GM18907 (cell line): Measurements from ENCODE around the gene RHBDF2.

Experiments used
- ATAC-seq: cut with Tn5 transposase; IDR thresholded peaks from one replicate; pipeline ENCODE4 v1.9.1; 2021; ENCODE audit warnings: mild to moderate bottlenecking, moderate library complexity; ENCODE audit not compliant: unreplicated experiment

Gene RHBDF2

GRCh38 chr17:76467366-76467765, 33.9 kb downstream of the RHBDF2 start, which contains the start of gene AANAT:
TSS of gene AANAT (plus strand) at chr17:76467603. CDS start at chr17:76468747, 1,144 bp downstream.
- ATAC-seq, result no peak

- no peak for ATAC-seq
Measured at GRCh38 chr17:76466775-76467130, 34.5 kb downstream of the RHBDF2 start.

- ATAC-seq, result no peak
Measured at GRCh38 chr17:76462556-76463290, 38.5 kb downstream of the RHBDF2 start.

GRCh38 chr17:76461765-76462555, 39.3 kb downstream of the RHBDF2 start:
- ATAC-seq, result no peak

- no peak for ATAC-seq
Measured at GRCh38 chr17:76459674-76460073, 41.5 kb downstream of the RHBDF2 start.

- ATAC-seq, result no peak
Measured at GRCh38 chr17:76458580-76459490, 42.4 kb downstream of the RHBDF2 start.

GRCh38 chr17:76453431-76453743, 47.8 kb downstream of the RHBDF2 start:
- ATAC-seq, result no peak

- peak; percentile 90 for ATAC-seq
Measured at GRCh38 chr17:76452660-76453430, 48.4 kb downstream of the RHBDF2 start, which contains the start of gene UBE2O. TSS of gene UBE2O (minus strand) at chr17:76453152. CDS start at chr17:76453141, 11 bp downstream.

GRCh38 chr17:76452127-76452659, 49.0 kb downstream of the RHBDF2 start:
- ATAC-seq, result no peak

- no peak for ATAC-seq
Measured at GRCh38 chr17:76451506-76451905, 49.7 kb downstream of the RHBDF2 start.

- no peak for ATAC-seq
Measured at GRCh38 chr17:76449126-76449525, 52.1 kb downstream of the RHBDF2 start.

GRCh38 chr17:76447931-76448652, 53.1 kb downstream of the RHBDF2 start:
- ATAC-seq, result no peak

- no peak for ATAC-seq
Measured at GRCh38 chr17:76446449-76447231, 54.6 kb downstream of the RHBDF2 start.

- ATAC-seq, result no peak
Measured at GRCh38 chr17:76445697-76446448, 55.4 kb downstream of the RHBDF2 start.

- no peak for ATAC-seq
Measured at GRCh38 chr17:76444518-76445311, 56.5 kb downstream of the RHBDF2 start.

- no peak for ATAC-seq
Measured at GRCh38 chr17:76442341-76443338, 58.6 kb downstream of the RHBDF2 start.
